Psoas muscle (tissue), 8 donors: ENCODE measurements around the gene ANKDD1A. TPM values are rescaled to one million over a fixed set of nuclear protein-coding genes. Genes with fewer than 3 reads are reported as not detected.

Experiments used
- ATAC-seq, 4 donors: fragments of 200-7000 bp; cut with Tn5 transposase; one replicate each; pipeline ENCODE4 v1.9.1; 2020; ENCODE audit warnings: moderate library complexity in 3 of 4, mild to moderate bottlenecking in 2 of 4
- DNase-seq, 2 donors: peaks; one replicate each; pipeline ENCODE4 v3.0.0-alpha.2; 2020
- H3K27ac ChIP-seq: fragments of 200-600 bp; one replicate; pipeline ENCODE4 v1.8.0; 2022
- H3K27me3 ChIP-seq, 3 donors: fragments of 200-600 bp in 1 of 3; one replicate each; pipeline versions ENCODE4 v1.6.1 to v1.8.0; 2013 to 2022; ENCODE audit warnings: low read length in 2 of 3, mild to moderate bottlenecking in 2 of 3, moderate library complexity in 1 of 3; ENCODE audit not compliant: insufficient read depth in 3 of 3
- H3K36me3 ChIP-seq, 2 donors: fragments of 200-600 bp in 1 of 2; one replicate each; pipeline versions ENCODE4 v1.6.1 to v1.8.0; 2013 to 2022; ENCODE audit warnings: low read depth in 1 of 2, mild to moderate bottlenecking in 1 of 2, moderate library complexity in 1 of 2; ENCODE audit not compliant: insufficient read depth in 1 of 2
- H3K4me1 ChIP-seq: fragments of 200-600 bp; one replicate; pipeline ENCODE4 v1.8.0; 2022
- H3K4me3 ChIP-seq: fragments of 200-600 bp; one replicate; pipeline ENCODE4 v1.8.0; 2022; ENCODE audit warnings: mild to moderate bottlenecking
- H3K9me3 ChIP-seq: fragments of 200-600 bp; one replicate; pipeline ENCODE4 v1.8.0; 2022
- WGBS, 3 donors: extraction: QIAGEN DNeasy Blood & Tissue Kit; methylation state at CpG; one replicate each; pipeline versions ENCODE4 v1.1.6 to v1.1.7; 2013; 5-methylcytosine and 5-hydroxymethylcytosine counted together
- intact Hi-C, 2 donors: fragments of 100-400 bp; cut with DNase I; formaldehyde crosslinking; loops; one replicate each; pipeline versions ENCODE4 v1.11.0 to v1.14.2; 2022
- polyA plus RNA-seq, 3 donors: library from polyadenylated mRNA; stranded (reverse); fragments of 200-250 nt; gene quantifications; one replicate each; pipeline ENCODE4 v1.2.3, GENCODE V29; 2013
- total RNA-seq, 4 donors: library from RNA; stranded (reverse); fragmentation: NEBNext Ultra II Directional in 2 of 4; extraction: Animal tissue kit (Norgen Biotek cat#: 25700) in 2 of 4; gene quantifications; one replicate each; pipeline versions ENCODE4 v1.2.1 to v1.2.4, GENCODE V29; 2021 to 2023
- TF ChIP-seq, protein P1 (sequence below): fragments of 200-600 bp; IDR thresholded peaks from one replicate; pipeline ENCODE4 v1.8.0; 2022; ENCODE audit warnings: antibody characterized with exemption
- donor health status: healthy with polysubstance abuse.
- donor health status: DM: no; HTN: no; CAD: no; lungs with moderate emphysema.
- donor health status: Bipolar disorder and iron deficiency.
- donor health status: healthy.
- donor health status: DM: yes; HTN: yes; CAD: no.
- donor health status: DM: no; HTN: no; CAD: no.
- donor health status: DM: no; HTN: no; CAD: no.
- donor health status: DM: yes; HTN: yes; CAD: no.

Gene ANKDD1A
- total and polyA plus RNA-seq, 7 donors = 0.18 to 1.2 (median 0.46) TPM

DNA sequence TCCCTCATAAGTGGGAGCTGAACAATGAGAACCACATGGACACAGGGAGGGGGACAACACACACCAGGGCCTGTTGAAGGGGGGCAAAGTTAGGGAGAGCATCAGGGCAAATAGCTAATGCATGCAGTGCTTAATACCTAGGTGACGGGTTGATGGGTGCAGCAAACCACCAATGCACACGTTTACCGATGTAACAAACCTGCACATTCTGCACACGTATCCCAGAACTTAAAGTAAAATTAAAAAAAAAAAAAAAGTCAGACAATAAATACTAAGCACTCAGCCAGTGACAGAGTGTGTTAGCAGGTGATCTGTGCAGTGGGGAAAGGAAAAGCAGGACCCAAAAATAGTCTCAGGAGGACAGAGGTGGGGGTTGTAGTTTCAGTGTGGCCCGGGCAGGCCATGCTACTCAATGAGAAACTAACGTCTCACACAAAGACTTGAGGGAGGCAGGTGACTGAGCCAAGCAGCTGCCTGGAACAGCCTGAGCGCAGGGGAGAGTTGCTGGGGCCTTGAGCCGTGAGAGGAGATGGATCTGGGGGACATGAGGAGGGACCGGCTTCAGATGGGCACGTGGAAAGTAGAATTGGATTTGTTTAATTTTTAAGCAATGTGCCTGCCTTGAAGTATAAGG lies 18.4 kb downstream of the ANKDD1A start:
- no peaks in the 10 kb centered on the region for H3K4me1 ChIP-seq

DNA sequence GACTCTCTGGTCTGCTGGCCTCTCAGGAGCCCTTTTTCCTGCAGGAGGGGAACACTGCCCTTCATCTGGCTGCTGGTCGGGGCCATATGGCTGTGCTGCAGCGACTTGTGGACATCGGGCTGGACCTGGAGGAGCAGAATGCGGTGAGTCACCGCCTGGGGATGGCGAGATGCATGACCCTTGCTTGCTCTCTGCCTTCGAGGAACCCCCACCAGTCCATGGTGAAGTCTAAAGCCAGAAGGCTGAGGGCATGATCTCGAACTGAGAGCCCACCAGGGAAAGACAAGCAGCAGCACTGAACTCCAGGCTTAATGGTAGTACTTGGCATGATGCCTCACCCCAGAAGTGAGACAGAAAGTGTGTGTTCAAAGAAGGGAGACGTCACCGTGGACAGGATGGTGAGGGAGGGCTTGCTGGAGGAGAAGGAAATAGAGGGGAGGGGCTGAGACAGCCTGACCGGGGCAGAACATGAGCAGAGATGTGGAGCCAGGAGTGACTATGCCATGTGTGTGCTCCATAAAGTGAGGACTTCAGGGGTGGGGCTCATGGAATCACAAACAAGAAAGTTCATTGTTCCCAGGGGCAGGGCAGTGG lies 19.2 kb downstream of the ANKDD1A start:
- H3K27me3 ChIP-seq = no peaks in the 10 kb centered on the region
- ATAC-seq (no peak), DNase-seq (no peak)
- TF ChIP-seq, protein P1, sequence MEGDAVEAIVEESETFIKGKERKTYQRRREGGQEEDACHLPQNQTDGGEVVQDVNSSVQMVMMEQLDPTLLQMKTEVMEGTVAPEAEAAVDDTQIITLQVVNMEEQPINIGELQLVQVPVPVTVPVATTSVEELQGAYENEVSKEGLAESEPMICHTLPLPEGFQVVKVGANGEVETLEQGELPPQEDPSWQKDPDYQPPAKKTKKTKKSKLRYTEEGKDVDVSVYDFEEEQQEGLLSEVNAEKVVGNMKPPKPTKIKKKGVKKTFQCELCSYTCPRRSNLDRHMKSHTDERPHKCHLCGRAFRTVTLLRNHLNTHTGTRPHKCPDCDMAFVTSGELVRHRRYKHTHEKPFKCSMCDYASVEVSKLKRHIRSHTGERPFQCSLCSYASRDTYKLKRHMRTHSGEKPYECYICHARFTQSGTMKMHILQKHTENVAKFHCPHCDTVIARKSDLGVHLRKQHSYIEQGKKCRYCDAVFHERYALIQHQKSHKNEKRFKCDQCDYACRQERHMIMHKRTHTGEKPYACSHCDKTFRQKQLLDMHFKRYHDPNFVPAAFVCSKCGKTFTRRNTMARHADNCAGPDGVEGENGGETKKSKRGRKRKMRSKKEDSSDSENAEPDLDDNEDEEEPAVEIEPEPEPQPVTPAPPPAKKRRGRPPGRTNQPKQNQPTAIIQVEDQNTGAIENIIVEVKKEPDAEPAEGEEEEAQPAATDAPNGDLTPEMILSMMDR = no peak
- H3K9me3 ChIP-seq = no peaks in the 10 kb centered on the region
- 65 to 78% (median 77%) methylated on average over 11 of the region's 11 CpGs for WGBS, 3 donors
- no peaks in the 10 kb centered on the region for H3K4me1 ChIP-seq
- H3K27ac ChIP-seq = no peak overlapping the region
- H3K36me3 ChIP-seq = no peaks in the 10 kb centered on the region
- no peak overlapping the region for H3K4me3 ChIP-seq
- intact Hi-C loops = no loop called here

More for the DNA sequence above, 18.4 kb downstream of the ANKDD1A start:
- Histone ChIP-seq H3K36me3 (no peaks in the 10 kb centered on the region), H3K27me3 (no peaks in the 10 kb centered on the region), H3K27ac (no peak overlapping the region), H3K4me3 (no peak overlapping the region), H3K9me3 (no peaks in the 10 kb centered on the region)
- ATAC-seq (no peak), DNase-seq (no peak)
- TF ChIP-seq, protein P1 = no peak
- WGBS, 3 donors = 85 to 92% (median 89%) methylated on average over 10 of the region's 10 CpGs
- intact Hi-C loops = no loop called here

DNA sequence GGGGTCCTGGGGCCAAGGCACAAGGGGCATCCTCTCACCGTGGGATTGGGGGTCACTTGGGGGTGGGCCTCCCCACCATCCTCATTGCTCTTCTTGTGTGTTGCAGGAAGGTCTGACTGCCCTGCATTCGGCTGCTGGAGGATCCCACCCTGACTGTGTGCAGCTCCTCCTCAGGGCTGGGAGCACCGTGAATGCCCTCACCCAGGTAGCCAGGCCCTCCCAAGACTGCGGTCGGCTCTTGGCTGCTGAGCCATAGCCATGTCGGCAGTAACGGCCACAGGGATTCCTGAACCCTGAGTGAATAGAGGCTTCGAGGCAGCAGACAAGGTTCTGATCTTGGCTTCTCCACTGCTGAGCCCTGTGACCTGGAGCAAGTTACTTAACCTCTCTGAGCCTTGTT lies 19.7 kb downstream of the ANKDD1A start:
- H3K27me3 ChIP-seq = no peaks in the 10 kb centered on the region
- no peak overlapping the region for H3K27ac ChIP-seq
- 88 to 91% (median 91%) methylated on average over 8 of the region's 8 CpGs for WGBS, 3 donors
- H3K4me3 ChIP-seq = no peak overlapping the region
- DNase-seq (no peak), ATAC-seq (no peak)
- no peaks in the 10 kb centered on the region for H3K9me3 ChIP-seq
- intact Hi-C loops = no loop called here
- TF ChIP-seq, protein P1 = no peak
- no peaks in the 10 kb centered on the region for H3K4me1 ChIP-seq
- no peaks in the 10 kb centered on the region for H3K36me3 ChIP-seq

DNA sequence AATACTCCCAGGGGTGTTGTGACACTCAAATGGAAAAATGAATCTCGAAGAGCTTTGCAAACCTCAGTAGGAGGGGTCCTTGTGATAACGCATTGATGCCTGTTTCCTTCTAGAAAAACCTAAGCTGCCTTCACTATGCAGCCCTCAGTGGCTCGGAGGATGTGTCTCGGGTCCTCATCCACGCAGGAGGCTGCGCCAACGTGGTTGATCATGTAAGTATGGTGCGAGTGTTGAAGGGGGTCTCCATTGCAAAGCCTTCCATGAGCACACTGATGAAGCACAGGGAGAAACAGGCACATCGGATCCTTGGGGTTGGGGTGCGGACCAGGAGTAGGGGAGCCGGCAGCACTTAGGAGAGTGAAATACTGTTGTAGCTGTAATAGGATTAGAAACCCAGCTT lies 22.3 kb downstream of the ANKDD1A start:
- TF ChIP-seq, protein P1 = no peak
- intact Hi-C loops = no loop called here
- H3K36me3 ChIP-seq = no peaks in the 10 kb centered on the region
- H3K27me3 ChIP-seq = no peaks in the 10 kb centered on the region
- H3K4me3 ChIP-seq = no peak overlapping the region
- DNase-seq (no peak), ATAC-seq (no peak)
- no peaks in the 10 kb centered on the region for H3K4me1 ChIP-seq
- H3K9me3 ChIP-seq = no peaks in the 10 kb centered on the region
- no peak overlapping the region for H3K27ac ChIP-seq
- WGBS, 3 donors = 96 to 99% (median 97%) methylated on average over 11 of the region's 11 CpGs

DNA sequence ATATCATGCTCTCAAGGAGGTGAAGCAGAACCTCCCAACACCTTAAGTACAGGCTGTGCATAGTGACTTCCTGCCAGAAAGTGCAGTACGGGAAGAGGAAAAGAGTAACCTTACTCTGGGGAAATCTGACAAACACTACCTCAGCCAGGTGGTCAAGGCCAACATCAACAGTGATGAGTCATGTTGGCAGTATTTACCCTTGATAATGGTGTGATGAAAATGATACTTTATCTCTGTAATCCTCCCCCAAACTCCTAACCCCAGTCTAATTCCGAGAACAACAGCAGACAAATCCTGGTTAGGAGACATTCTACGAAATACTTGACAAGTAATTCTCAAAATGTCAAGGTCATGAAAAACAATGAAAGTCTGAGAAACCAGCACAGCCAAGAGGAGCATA lies 26.5 kb downstream of the ANKDD1A start:
- WGBS, 3 donors = 57 to 66% (median 60%) methylated on average over 3 of the region's 3 CpGs
- Histone ChIP-seq H3K4me3 (no peak overlapping the region), H3K9me3 (no peaks in the 10 kb centered on the region), H3K27me3 (no peaks in the 10 kb centered on the region), H3K36me3 (no peaks in the 10 kb centered on the region), H3K27ac (no peak overlapping the region), H3K4me1 (no peaks in the 10 kb centered on the region)
- intact Hi-C loops = no loop called here
- no peak for DNase-seq
- TF ChIP-seq, protein P1 = no peak
- no peak for ATAC-seq
